ENCODE results near the gene TCEANC.
"Not testable (repeated sequence)": the region's sequence is repeated elsewhere in the genome, so short reads cannot be mapped to it uniquely, and the experiment has no call there.

TCEANC gene

DNA sequence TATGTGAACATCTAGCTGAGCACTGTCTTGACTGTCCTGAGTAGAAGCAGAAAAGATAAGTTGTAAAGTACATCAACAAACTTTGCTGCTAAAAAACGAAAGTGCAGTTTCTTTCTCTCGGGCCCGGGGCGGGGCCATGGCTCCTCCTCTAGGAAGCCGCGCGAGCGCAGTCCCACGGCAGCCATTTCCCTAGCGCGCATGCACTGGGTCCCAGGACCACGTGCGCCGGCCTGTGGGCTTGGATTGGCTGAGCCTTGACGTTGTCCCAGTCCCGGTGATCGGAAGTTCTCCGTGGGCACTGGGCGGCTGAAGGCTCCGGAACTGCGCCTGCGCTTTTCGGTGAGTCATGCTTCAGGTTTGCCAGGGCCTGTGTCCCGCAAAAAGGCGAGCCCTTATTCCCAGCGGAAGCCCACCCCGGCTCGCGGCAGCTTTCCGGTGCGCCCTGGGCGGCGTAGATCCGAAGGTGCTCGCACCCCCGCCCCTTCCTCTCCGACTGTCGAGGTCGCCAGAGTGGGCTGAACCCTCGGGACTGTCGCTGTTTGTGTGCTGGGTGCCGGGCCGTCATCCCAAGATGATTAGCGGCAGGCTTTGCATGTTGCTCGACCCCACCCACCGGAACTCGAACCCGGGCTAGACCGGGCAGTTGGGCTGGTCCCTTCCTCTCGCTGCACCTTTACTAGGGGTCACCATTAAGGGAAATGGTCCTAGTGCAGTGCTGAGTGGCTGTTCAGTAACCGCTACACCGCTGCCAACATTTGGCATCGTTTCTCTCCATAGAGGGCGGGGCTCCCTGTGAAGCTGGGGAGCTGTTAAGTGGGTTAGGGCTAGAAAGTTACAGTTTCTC lies at the start of gene TCEANC:
Gene TCEANC (plus strand): TSS at position 292 of the 844 bp plus-strand sequence. CDS start 9,368 bp downstream, outside the sequence.
- DNase-seq = peak; percentile 65

- DNase-seq = no peak
Measured at GRCh38 chrX:13605611-13606010, 47.3 kb upstream of the TCEANC start.

- no peak for DNase-seq
Measured at GRCh38 chrX:13607331-13607995, 45.5 kb upstream of the TCEANC start.

DNA sequence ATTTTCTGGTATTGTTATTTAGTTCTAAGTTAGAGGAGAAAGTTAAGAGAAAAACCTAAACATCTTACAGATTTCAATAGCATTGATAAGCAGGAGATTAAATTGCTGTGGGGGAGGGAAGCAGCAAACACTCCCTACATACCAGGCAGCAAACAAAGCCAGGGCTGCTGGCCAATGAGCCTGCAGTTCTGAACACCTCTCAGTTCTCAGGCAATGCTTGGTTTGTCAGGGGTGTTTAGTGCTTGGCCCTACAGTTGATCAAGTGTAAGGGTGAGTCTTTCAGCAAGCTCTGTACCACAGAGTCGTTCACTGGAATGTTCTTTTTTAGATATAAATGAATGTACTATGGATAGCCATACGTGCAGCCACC lies 45.0 kb upstream of the TCEANC start:
- no peak for DNase-seq

- no peak for DNase-seq
Measured at GRCh38 chrX:13614154-13614553, 38.8 kb upstream of the TCEANC start.

DNA sequence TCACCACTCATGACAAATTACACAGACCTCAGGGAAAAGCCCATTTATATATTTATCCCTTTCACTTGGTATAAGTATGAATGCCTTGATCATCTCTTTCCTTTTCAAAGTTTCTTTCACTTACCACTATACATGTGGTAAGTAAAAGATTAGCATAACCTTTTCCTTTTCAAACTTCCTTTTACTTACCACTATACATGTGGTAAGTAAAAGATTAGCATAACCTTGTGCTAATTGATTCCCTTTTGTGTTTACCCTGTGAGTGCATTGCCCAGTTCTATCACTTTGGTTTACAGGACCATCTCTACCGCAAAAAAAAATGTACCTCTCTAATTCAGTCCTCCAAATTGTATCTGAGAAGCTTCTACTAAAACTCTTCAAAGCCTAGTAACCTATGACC lies 32.7 kb upstream of the TCEANC start:
- DNase-seq = no peak

DNA sequence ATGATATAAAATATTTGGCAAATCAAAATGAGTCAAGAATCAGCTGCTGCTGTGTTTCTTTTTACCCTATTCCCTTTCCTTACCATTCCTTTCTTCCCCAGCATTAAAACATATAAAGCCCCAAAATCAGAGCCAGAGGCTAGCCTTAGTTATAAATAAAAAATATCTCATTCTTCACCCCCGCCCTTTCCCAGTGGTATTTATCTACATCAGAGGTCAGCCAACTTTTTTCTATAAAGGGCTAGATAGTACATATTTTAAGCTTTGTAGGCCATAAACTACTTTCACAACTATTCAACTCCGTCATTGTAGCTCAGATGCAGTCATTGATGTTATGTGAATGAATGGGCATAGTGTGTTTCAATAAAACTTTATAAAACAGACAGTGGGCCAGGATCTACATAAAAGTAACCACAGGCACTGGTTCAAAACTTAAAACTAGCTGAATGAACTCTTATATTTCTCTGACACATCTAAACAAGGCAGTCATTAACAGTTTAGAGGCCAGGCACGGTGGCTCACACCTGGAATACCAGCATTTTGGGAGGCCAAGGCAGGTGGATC lies 30.5 kb upstream of the TCEANC start:
- DNase-seq = no peak

DNA sequence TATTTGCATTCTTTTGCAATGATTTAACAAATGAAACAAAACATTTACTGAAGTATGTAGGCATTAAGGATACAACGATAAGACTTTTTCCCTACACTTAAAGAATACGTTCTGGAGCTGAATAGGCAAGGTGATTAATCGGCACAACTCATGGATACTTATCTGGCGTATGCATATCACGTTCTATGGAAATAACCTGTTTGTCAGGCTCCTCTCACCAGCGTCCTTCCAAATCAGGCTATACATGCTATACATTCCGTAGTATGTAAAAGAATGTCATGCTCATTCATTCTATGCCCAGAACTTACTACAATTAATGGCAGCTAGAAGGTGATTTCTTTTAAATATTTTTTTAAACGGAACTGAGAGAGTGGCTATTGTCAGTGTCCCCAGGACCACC lies 25.6 kb upstream of the TCEANC start:
- no peak for DNase-seq

DNA sequence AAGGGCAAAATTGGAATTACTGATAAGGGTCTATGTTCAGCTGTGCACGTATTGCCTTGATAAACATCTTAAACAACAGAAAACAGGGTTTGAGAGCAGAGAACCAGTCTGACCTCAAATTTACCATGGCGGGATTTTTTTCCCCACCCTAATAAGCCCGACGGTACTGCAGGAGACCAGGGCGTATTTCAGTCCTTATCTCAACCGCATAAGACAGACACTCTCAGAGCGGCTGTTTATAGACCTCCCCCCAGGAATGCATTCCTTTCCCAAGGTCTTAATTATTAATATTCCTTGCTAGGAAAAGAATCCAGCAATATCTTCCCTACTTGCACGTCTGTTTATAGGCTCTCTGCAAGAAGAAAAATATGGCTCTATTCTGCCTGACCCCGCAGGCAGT lies 15.7 kb upstream of the TCEANC start:
- DNase-seq = not testable (repeated sequence)

DNA sequence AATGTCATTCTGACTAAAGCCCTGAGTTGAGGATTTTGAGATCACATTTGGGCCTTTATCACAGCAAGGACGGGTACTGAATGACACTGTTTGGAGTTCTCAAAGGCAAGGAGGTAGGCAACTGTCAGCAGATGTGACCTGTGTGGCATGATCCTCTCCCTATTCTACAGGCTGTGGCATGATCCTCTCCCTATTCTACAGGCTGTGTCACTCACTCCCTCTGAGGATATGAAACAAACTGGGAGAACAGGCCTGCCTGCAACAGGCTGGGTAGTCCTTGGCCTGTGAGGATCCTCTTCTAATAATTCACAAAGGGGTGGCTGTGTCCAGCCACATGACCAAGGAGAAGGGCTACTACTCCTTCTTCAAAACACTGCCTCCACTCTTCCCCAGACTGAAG lies 14.9 kb upstream of the TCEANC start:
- no peak for DNase-seq

DNA sequence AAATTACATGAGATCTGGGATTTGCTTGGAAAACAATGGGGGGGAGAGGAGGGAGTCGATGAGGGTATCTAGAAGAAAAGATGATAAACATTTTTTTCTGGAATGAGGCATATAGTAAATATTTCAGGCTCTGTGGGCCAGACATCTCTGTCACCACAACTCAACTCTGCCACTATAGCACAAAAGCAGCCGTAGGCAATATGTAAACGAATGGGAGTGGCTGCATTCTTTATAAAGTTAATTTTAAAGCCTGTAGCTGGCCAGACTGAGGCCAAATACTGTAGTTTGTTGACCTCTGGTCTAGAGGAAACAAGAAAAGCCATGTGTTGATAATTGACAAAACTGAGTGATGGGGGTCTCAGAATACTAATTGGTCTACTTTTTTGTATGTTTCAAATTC lies 14.1 kb upstream of the TCEANC start:
- no peak for DNase-seq

GRCh38 chrX:13641684-13642083 lies 11.3 kb upstream of the TCEANC start:
- DNase-seq = not testable (repeated sequence)

- DNase-seq = no peak
Measured at GRCh38 chrX:13645464-13646153, 7.3 kb upstream of the TCEANC start.

DNA sequence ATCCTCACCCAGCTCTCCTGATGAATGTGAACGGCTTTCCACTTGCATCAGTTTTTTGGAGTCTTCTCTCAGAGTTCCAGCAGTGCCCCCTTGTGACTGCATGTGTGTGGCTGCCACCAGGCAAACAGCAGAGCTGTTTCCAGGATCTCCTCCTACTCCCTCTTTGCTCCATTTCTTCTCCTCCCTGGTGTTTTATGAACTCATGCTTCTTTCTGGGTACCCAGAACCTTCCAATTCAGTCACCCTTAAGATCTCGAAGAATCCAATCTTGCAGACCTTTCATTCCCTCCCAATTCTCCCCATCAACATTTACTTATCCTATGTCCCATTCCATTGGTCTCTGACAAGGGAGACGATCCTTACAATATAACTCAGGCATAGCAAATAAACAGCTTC lies 6.8 kb upstream of the TCEANC start:
- peak; percentile 12 for DNase-seq

DNA sequence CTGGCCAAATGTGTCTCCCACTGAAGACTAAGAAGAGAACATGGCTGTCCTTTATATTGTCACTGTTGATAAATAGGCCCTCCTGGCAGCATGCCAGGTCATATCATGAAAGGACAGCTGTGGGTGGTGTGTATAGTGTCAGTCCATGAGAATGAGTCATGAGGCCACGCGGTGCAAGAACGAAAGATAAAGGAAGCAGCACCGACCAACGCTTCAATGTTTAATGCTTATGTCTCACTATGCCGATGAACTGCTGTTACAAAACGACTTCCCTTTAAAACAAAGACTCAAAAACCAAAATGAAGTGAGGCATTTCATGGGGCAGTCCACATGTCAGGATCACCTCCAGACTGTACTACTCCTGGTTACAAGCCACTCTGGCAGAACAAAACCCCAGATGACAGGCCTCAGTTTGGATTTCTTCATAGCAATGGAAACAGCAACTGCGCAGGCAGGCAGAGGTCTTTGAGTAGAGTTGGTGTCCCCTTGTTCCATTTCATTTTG lies 5.2 kb upstream of the TCEANC start:
- peak; percentile 44 for DNase-seq

DNA sequence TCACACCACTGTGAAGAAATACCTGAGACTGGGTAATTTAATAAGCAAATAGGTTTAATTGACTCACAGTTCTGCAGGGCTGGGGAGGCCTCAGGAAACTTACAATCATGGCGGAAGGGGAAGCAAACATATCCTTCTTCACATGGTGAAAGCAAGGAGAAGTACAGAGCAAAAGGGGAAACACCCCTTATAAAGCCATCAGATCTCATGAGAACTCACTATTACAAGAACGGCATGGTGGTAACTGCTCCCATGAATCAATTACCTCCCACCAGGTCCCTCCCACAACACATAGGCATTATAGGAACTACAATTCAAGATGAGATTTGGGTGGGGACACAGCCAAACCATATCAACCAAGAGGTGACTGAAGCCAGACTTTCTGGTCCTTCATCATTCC lies 4.6 kb upstream of the TCEANC start:
- DNase-seq = not testable (repeated sequence)

- no peak for DNase-seq
Measured at GRCh38 chrX:13649838-13650237, 3.1 kb upstream of the TCEANC start.

- no peak for DNase-seq
Measured at GRCh38 chrX:13650318-13650717, 2.6 kb upstream of the TCEANC start.

- DNase-seq = no peak
Measured at GRCh38 chrX:13651150-13651549, 1.8 kb upstream of the TCEANC start.

DNA sequence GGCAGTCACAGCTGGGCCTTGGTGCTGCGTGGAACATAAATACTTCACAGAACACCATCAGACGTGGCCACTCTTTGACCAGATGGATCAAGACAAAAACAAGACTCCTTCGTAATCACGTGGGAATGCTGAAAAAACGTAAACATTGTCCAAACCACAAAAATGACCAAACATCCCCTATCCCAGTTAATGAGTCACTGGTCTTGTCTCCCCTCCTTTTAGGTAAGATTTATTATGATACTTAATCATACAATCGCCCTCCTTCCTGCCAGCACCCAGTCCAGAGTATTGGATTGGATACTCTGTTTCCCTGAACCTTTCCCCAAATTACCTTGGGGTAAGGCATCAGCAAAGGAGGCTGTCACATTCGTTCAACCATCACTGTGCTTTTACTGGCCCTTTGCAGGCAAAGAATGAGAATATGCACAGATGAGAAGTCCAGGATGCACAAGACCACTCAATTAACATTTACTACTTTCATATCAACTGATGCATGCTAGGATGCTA lies 601 bp upstream of the TCEANC start:
- DNase-seq = no peak

GRCh38 chrX:13654116-13654515 lies 1.2 kb downstream of the TCEANC start:
- no peak for DNase-seq

GRCh38 chrX:13655674-13656073 lies 2.7 kb downstream of the TCEANC start:
- no peak for DNase-seq

GRCh38 chrX:13658602-13659001 lies 5.7 kb downstream of the TCEANC start:
- DNase-seq = peak; percentile 2
